ENCODE results near the gene MEAF6.

Gene MEAF6

DNA sequence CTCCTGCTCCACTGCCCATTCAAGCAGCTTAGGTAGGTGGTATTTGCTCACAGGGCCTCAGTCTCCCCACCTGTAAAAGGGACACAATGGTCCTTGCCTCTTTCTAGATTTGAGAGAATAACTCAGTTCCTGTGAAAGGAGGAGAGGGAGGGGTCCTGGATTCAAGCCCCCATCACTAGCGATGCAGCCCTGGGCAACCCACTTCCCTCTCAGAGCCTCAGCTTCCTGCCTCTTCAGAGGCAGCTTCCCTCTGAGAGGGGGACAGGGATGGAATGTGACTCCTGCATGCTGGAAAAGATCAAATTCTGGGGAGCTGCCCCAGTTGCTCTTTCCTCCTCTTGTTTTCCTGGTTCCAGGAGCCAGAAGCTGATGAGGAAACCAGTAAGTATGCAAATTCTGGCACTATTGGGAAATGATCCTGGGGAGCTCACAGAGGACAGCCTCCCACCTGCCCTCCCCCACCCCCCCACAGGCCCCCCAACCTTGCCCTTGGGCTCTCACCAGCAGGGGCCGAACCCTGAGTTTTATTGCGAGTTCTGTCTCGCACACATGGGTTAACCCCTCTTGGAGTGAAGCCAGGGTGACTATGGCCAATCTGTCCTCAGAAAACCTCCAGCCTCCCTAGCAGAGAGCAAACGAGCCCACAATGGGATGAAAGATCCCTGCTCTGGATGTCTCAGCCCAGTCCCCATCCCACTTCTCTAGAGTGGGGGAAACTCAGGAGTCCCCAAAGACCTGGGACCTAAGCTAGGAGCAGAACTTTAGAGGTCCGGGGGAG, 28.5 kb downstream of the MEAF6 start:
- no peak for TF ChIP-seq EZH2phosphoT487 (conservative IDR thresholded peaks at IDR 0.05; ENCODE audit: low read length)
- TF ChIP-seq, protein P1, sequence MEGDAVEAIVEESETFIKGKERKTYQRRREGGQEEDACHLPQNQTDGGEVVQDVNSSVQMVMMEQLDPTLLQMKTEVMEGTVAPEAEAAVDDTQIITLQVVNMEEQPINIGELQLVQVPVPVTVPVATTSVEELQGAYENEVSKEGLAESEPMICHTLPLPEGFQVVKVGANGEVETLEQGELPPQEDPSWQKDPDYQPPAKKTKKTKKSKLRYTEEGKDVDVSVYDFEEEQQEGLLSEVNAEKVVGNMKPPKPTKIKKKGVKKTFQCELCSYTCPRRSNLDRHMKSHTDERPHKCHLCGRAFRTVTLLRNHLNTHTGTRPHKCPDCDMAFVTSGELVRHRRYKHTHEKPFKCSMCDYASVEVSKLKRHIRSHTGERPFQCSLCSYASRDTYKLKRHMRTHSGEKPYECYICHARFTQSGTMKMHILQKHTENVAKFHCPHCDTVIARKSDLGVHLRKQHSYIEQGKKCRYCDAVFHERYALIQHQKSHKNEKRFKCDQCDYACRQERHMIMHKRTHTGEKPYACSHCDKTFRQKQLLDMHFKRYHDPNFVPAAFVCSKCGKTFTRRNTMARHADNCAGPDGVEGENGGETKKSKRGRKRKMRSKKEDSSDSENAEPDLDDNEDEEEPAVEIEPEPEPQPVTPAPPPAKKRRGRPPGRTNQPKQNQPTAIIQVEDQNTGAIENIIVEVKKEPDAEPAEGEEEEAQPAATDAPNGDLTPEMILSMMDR (IDR thresholded peaks at IDR 0.05; ENCODE audit: insufficient read depth, low read length, poor library complexity, severe bottlenecking) = no peak
- H3K27ac ChIP-seq (ENCODE audit: low read depth, low read length) = no peak overlapping the region

DNA sequence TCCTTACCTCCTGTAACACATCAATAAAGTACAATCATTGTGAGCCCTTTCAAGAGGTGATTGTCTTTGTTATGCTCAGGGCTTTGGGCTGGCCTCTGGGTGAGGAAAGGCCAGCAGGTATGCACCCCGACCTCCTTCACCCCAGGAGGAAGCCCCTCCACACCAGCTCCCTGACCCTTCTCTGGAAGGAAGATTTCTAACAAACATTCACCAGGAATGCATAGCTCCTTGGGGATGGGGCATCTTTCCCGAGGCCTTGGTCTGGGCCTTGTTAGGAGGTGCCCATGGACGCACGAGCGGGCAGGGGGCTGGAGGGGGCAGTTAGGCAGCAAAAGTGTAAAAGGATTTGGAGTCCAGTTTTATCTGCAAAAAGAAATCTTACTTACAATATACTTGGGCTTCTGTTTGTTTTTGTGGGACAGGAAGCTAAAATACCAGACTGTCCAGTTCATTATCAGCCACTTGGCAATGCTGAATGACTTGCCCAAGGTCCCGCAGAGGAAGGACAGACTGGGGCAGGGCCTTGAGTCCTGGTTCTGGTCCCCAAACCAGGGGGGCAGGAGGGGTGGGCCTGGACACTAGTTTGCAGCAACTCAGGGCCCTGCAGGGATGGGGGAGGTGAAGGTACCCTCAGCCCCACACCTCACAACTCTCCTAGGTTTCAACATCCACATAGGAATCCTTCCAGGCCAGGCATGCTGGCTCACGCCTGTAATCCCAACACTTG, 30.1 kb downstream of the MEAF6 start:
- Histone ChIP-seq H4K20me1 (ENCODE audit: low read depth, low read length) (no peaks in the 10 kb centered on the region), H3K9me3 (ENCODE audit: insufficient read depth, low read length) (no peaks in the 10 kb centered on the region), H3K4me2 (ENCODE audit: low read depth, low read length, poor library complexity, severe bottlenecking) (no peak overlapping the region), H3K9me2 (replicated peaks; ENCODE audit: insufficient read depth, low read length) (no peaks in the 10 kb centered on the region), H3K36me3 (ENCODE audit: low read length) (no peaks in the 10 kb centered on the region), H3K9ac (ENCODE audit: low read length) (no peak overlapping the region), H3K4me3 (ENCODE audit: insufficient read depth, low read length, poor library complexity, severe bottlenecking) (no peak overlapping the region), H2AFZ (ENCODE audit: low read depth, low read length, severe bottlenecking) (no peak overlapping the region), H3K27ac (ENCODE audit: low read depth, low read length) (no peak overlapping the region), H3F3A (ENCODE audit: insufficient read depth) (0 out of 2 replicates have a peak, but pooled peaks cover 2% of the 10 kb centered on the region), H3K79me2 (ENCODE audit: insufficient read depth, low read length) (no peaks in the 10 kb centered on the region), H3K27me3 (ENCODE audit: low read length) (no peaks in the 10 kb centered on the region)
- TF ChIP-seq, protein P1 (IDR thresholded peaks at IDR 0.05; ENCODE audit: insufficient read depth, low read length, poor library complexity, severe bottlenecking) = no peak
- no peak for TF ChIP-seq EZH2phosphoT487 (conservative IDR thresholded peaks at IDR 0.05; ENCODE audit: low read length)

More for the DNA sequence above, 28.5 kb downstream of the MEAF6 start:
- H3F3A ChIP-seq (ENCODE audit: insufficient read depth) = no peaks in the 10 kb centered on the region
- no peak overlapping the region for H2AFZ ChIP-seq (ENCODE audit: low read depth, low read length, severe bottlenecking)
- no peaks in the 10 kb centered on the region for H3K9me3 ChIP-seq (ENCODE audit: insufficient read depth, low read length)
- H3K79me2 ChIP-seq (ENCODE audit: insufficient read depth, low read length) = no peaks in the 10 kb centered on the region
- H3K36me3 ChIP-seq (ENCODE audit: low read length) = no peaks in the 10 kb centered on the region
- no peak overlapping the region for H3K4me2 ChIP-seq (ENCODE audit: low read depth, low read length, poor library complexity, severe bottlenecking)
- no peak overlapping the region for H3K4me3 ChIP-seq (ENCODE audit: insufficient read depth, low read length, poor library complexity, severe bottlenecking)
- no peaks in the 10 kb centered on the region for H3K9me2 ChIP-seq (replicated peaks; ENCODE audit: insufficient read depth, low read length)
- H3K9ac ChIP-seq (ENCODE audit: low read length) = no peak overlapping the region
- no peaks in the 10 kb centered on the region for H3K27me3 ChIP-seq (ENCODE audit: low read length)
- no peaks in the 10 kb centered on the region for H4K20me1 ChIP-seq (ENCODE audit: low read depth, low read length)

DNA sequence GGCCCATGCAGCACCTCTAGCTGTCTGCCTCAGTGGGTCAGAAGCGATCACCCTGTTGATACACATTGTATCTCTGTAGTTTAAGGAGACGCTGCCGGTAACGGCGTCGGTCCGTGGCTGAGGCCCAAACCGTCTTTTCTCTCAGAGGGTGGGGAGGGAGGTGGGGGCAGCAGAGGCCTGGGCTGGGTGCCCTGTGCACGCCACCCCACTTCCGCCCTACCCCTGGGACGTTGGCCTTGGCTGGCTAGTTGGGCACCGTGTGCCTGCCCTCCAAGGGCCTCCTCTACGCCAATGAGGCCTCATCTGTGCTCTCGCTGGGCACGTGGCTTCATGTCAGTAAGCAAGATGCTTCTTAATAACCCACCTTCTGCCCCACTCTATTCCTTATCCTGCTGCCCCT, 30.8 kb downstream of the MEAF6 start:
- H3K27ac ChIP-seq (ENCODE audit: low read depth, low read length) = no peak overlapping the region
- H3K27me3 ChIP-seq (ENCODE audit: low read length) = no peaks in the 10 kb centered on the region
- no peaks in the 10 kb centered on the region for H3K9me3 ChIP-seq (ENCODE audit: insufficient read depth, low read length)
- no peaks in the 10 kb centered on the region for H4K20me1 ChIP-seq (ENCODE audit: low read depth, low read length)
- H3K9me2 ChIP-seq (replicated peaks; ENCODE audit: insufficient read depth, low read length) = no peaks in the 10 kb centered on the region
- no peak overlapping the region for H3K4me2 ChIP-seq (ENCODE audit: low read depth, low read length, poor library complexity, severe bottlenecking)
- TF ChIP-seq EZH2phosphoT487 (conservative IDR thresholded peaks at IDR 0.05; ENCODE audit: low read length) = no peak
- TF ChIP-seq, protein P1 (IDR thresholded peaks at IDR 0.05; ENCODE audit: insufficient read depth, low read length, poor library complexity, severe bottlenecking) = no peak
- no peaks in the 10 kb centered on the region for H3K36me3 ChIP-seq (ENCODE audit: low read length)
- H3K79me2 ChIP-seq (ENCODE audit: insufficient read depth, low read length) = 0 out of 2 replicates have a peak, but pooled peaks cover 4% of the 10 kb centered on the region
- no peak overlapping the region for H3K9ac ChIP-seq (ENCODE audit: low read length)
- H2AFZ ChIP-seq (ENCODE audit: low read depth, low read length, severe bottlenecking) = no peak overlapping the region
- peaks cover 8% of the 10 kb centered on the region for H3F3A ChIP-seq (ENCODE audit: insufficient read depth)
- H3K4me3 ChIP-seq (ENCODE audit: insufficient read depth, low read length, poor library complexity, severe bottlenecking) = no peak overlapping the region
